GM21447 (cell line): ENCODE results near the gene HMGB1.

Experiments used
- ATAC-seq: cut with Tn5 transposase; IDR thresholded peaks from one replicate; pipeline ENCODE4 v1.9.1; 2021; ENCODE audit not compliant: unreplicated experiment

Gene HMGB1

DNA sequence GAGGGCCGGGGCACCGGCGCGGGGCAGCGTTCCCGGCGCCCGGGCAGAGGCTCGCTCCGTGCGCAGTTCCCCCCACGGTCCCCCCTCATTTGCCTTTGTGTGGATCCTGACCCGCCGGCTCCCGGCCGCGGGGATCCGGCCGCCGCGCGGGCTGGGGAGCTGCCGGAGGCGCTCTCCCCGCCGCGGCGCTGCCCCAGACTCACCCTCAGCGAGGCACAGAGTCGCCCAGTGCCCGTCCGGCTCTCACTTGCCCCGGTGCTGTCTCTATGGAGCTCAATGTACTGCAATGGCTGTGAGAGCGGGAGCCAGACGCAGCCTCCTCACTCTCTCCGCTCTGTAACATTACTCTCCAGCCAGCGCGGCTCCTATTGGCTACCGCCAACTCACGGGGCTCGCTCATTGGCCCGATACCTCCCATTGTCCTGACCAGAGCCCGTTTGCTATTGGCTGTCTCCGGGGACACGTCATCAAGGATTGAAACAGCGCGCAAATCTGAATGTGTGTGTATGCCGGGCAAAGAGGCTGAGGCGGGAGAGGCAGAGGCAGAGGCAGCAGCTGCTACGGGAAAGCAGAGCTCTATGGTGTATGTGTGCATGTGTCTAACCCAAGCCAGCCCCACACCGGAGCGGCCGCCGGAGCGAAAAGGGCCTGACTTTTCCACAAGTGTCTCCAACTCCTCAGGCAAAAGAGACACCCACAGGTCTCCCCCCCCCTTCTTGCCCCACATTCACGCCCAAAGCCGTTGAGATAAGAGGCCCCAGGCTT is at the start of gene HMGB1:
Gene HMGB1, minus strand, starts transcription at position 344 of the 765 bp plus-strand sequence. CDS start 2,256 bp downstream, outside the sequence.
- ATAC-seq, result peak; percentile 84

GRCh38 chr13:30510811-30511371 is 45.2 kb upstream of the HMGB1 start:
- no peak for ATAC-seq

DNA sequence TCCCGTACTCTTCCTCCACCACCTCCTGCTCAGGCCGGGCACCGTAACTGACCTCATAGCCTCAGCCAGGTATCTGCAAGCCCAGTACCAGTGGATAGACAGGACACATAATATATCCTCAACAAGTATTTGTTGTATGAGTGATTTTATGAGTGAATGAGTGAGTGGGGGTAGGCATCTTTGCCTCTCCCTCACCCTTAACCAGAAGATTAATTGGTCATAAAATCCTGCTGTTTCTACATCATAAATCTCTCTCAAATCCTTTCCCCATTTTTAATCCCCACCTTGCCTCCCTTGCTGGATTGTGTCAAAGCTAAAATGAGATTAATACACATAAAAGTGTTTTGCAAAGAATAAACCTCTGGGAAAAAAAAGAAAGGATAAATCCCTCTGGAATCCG is 44.4 kb upstream of the HMGB1 start:
- ATAC-seq, result no peak

DNA sequence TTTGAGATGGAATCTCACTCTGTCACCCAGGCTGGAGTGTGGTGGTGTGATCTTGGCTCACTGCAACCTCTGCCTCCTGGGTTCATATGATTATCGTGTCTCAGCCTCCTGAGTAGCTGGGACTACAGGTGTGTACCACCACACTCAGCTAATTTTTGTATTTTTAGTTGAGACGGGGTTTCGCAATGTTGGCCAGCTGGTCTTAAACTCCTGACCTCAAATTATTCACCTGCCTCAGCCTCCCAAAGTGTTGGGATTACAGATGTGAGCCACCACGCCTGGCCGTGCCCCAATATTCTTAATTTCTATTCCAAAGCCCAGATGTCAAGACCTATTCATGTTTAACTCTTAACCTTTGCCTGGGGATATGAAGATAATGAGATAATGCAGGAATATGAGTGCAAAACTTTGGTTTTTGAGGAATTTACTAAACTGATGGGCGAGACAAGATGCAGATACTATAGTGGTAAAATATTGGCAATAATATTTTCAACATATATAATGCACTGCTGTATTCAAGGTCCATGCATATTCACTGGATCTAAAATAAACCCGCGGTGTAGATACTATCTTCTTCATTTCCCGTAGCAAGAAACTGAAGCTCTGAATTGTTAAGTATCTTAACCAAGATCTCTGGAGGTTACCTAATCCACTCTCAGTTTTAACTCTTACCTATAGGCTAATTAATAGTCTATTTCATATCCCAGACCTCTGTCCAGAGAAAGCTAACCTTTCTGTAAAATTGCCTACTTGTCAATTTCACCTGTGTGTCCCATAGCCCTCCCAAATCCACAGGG is 43.7 kb upstream of the HMGB1 start:
- no peak for ATAC-seq

GRCh38 chr13:30504081-30504480 is 38.3 kb upstream of the HMGB1 start:
- no peak for ATAC-seq

DNA sequence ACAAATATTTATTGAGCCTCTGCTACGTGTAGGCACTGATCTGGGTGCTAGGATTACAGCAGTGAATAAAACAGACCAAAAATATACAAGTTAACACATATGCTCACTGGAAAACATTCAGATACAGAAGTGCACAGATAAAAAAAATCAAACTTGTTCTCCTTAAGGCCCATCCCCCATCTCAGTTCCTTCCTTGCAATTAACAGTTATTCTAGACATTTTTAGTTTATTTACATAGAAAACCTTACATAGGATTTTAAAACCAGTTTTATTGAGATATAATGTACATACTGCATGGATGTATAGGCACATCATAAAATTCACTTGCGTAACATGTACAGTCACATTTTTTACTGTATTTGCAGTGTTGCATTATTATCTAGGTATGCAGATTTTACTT is 36.5 kb upstream of the HMGB1 start:
- no peak for ATAC-seq

DNA sequence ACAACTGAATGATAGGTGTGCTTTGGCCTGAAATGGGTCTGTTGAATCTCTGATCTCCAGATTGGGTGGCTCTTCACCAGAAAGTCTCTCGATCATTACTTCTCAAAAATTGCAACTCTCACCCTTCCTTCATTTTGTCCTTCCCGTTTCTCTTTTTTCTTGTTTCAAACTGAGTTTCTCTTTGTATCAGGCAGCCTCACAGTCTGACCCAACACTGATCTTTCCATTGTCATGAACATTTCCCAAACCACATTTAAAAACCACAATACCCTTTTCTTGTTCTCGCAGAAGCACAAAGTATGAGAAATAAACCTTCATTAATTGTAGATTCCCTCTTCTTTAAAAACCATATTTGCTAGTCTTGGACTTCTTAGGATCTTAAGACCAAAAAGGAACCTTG is 33.6 kb upstream of the HMGB1 start:
- no peak for ATAC-seq

GRCh38 chr13:30496147-30496546 is 30.4 kb upstream of the HMGB1 start:
- ATAC-seq, result no peak

DNA sequence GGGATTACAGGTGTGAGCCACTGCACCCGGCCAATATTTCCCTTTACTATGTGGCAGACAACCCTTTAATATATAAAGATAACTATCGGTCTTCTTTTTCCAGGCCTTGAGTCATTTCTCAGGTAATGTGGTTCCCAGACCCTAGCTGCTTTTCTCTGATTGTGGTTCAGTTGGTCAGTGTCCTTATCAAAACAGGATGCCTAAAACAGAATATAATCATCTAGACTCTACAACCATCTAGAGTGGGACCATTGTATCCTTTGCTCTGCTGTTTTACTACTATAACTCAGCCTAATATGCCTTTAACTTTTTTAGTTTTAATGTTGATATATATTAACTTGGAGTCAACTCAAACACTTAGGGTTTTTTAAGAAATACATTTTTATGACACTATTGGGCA is 30.0 kb upstream of the HMGB1 start:
- ATAC-seq, result no peak

- no peak for ATAC-seq
These were observed 28.1 kb upstream of the HMGB1 start for GRCh38 chr13:30493658-30494381.

- ATAC-seq, result no peak
These were observed 21.3 kb upstream of the HMGB1 start for GRCh38 chr13:30487075-30487470.

- no peak for ATAC-seq
These were observed 20.7 kb upstream of the HMGB1 start for GRCh38 chr13:30486230-30487074.

GRCh38 chr13:30481241-30481760 is 15.6 kb upstream of the HMGB1 start:
- no peak for ATAC-seq

DNA sequence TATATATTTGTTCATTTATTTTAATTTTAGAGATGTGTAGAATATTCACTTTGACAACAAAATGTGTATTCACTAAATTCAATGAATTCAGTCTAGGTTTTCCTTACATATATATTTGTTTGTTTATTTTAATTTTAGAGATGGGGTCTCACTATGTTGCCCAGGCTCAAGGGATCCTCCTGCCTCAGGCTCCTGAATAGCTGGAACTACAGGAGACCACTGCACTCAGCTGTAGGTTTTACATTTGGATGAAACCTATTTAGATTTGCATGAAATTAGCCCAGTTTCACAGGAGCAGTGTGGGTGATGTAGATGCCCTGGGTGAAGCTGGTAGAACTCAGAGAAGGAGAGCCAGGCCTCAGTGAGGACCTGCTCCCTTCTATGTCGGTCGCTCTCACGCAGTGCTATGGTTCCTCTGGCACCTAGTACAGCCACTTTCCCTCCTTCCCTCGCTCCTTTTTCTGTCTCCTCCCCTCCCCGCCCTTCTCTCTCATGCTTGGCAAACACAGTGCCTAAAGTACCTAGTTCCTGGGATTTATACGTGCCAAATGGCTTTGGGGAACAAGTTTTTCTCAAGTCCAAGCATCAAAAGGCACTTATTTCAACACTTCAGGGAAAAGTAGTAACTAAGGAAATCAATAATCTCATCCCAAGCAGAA is 14.7 kb upstream of the HMGB1 start:
- ATAC-seq, result no peak

DNA sequence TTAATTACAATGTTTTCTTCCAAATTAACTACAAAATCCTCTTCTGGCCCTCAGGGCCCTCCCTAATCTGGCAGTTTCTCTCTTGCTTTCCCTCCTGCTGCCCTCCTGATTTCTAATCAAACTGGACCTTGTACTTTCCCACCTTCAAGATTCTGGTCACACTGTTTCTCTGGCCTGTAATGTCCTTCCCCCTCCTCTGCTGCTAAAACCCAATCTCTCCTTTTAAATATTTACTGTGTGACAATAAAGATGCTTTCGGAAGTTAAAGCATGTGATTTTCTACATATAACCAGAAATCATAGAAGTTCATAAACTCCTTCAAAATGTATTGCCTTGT is 14.1 kb upstream of the HMGB1 start:
- ATAC-seq, result no peak

- no peak for ATAC-seq
These were observed 13.6 kb upstream of the HMGB1 start for GRCh38 chr13:30479154-30479882.

DNA sequence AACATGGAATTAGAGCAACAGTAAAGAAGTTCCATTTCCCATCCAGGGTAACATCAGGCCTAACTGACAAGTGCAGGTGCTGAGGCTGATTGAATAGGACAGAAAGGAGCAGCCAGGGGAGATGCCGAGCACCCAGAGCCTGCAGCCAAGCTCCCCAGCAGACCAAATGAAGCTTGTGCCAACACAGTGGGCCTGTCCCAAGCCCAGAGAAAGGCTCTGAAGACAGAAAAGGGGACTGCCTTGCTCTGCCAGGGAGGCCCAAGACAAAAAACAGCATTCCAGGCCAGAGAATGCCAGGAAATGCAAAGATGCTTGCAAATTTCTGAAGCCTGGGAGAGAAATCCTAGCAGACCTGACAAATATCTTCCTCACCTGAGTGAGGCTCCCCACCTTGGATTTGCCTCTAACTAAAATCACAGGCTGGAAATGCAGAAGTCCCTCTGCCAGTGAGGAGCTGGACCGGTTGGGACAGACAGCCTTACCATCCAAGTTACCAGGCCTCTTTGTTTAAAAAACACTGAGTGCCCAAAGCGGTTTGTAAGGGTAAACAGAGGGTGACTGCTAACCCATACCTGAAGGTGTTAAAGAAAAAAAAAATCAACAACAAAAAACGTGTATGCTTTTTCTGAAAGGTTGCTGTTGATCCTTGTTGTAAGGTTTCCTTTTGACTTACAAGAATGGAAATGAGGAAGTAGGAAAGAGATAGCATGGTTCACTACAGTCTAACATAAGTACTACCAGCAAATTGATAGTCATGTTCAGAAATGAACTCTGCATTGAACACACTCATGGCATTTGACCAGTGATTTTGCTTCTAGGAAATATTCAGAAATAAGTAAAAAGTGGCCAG is 11.8 kb upstream of the HMGB1 start:
- peak; percentile 94 for ATAC-seq

GRCh38 chr13:30473675-30474074 is 7.9 kb upstream of the HMGB1 start:
- ATAC-seq, result no peak
